K562 (cell line): ENCODE results near the gene PLXNA2. TPM values are rescaled to one million over a fixed set of nuclear protein-coding genes. Genes with fewer than 3 reads are reported as not detected.

Experiments used
- ARID2 ChIP-seq: fragments of 450-650 bp; IDR thresholded peaks from 2 replicates; pipeline ENCODE4 v1.6.1; 2017; ENCODE audit warnings: antibody characterized with exemption, mild to moderate bottlenecking
- CREBBP ChIP-seq: IDR thresholded peaks from one replicate; pipeline ENCODE4 v1.6.1; 2012; ENCODE audit warnings: low read depth, mild to moderate bottlenecking, control low read depth, inconsistent platforms, low read length
- ELF2 ChIP-seq: fragments of 250-450 bp; sonication (Bioruptor Pico); IDR thresholded peaks from 2 replicates; pipeline ENCODE4 v1.5.0; 2021; ENCODE audit warnings: mild to moderate bottlenecking
- ETV5 ChIP-seq: sonication (generic); formaldehyde crosslinking; IDR thresholded peaks from 2 replicates; pipeline ENCODE4 v1.4.0; 2020; ENCODE audit warnings: low read depth, mild to moderate bottlenecking, missing genetic modification reagents
- FOXA1 ChIP-seq: fragments of 450-650 bp; IDR thresholded peaks from 2 replicates; pipeline ENCODE4 v1.6.1; 2016; ENCODE audit warnings: mild to moderate bottlenecking, borderline replicate concordance
- HDGF ChIP-seq: fragments of 450-650 bp; IDR thresholded peaks from 2 replicates; pipeline ENCODE4 v1.6.1; 2016
- KHSRP ChIP-seq: fragments of 450-650 bp; IDR thresholded peaks from 2 replicates; pipeline ENCODE4 v1.6.1; 2017
- LCOR ChIP-seq: sonication (generic); formaldehyde crosslinking; IDR thresholded peaks from 2 replicates; pipeline ENCODE4 v1.8.0; 2022; ENCODE audit warnings: mild to moderate bottlenecking, missing genetic modification reagents
- MTA2 ChIP-seq: fragments of 450-650 bp; IDR thresholded peaks from 2 replicates; pipeline ENCODE4 v1.6.1; 2016; ENCODE audit warnings: low read depth
- NRF1 ChIP-seq, 2 experiments: fragments of 450-650 bp; IDR thresholded peaks in 1 of 2; conservative IDR thresholded peaks in 1 of 2; 2 replicates each; pipeline ENCODE4 v1.6.1; 2014; ENCODE audit warnings: mild to moderate bottlenecking in 2 of 2
- SIN3A ChIP-seq, 2 experiments: fragments of 150-350 bp in 1 of 2; IDR thresholded peaks; 2 replicates each; pipeline ENCODE4 v1.6.1; 2011 to 2016; ENCODE audit warnings: borderline replicate concordance in 2 of 2, low read depth in 2 of 2, low read length in 2 of 2, mild to moderate bottlenecking in 2 of 2, moderate library complexity in 2 of 2; ENCODE audit not compliant: control insufficient read depth in 1 of 2
- ZKSCAN8 ChIP-seq: fragments of 200-800 bp; sonication (Bioruptor generic); IDR thresholded peaks from 2 replicates; pipeline ENCODE4 v1.6.1; 2016; ENCODE audit warnings: missing genetic modification characterization, missing compliant biosample characterization
- ZNF282 ChIP-seq: sonication (generic); formaldehyde crosslinking; IDR thresholded peaks from 2 replicates; pipeline ENCODE4 v1.8.1; 2023; ENCODE audit warnings: missing genetic modification reagents
- ZNF316 ChIP-seq: fragments of 450-650 bp; IDR thresholded peaks from 2 replicates; pipeline ENCODE4 v1.6.1; 2016
- ZNF589 ChIP-seq: fragments of 200-800 bp; sonication (Bioruptor generic); IDR thresholded peaks from 2 replicates; pipeline ENCODE4 v1.6.1; 2016; ENCODE audit warnings: low read depth, missing genetic modification characterization, missing compliant biosample characterization
- ZNF717 ChIP-seq: fragments of 250-450 bp; sonication (Bioruptor Pico); IDR thresholded peaks from 2 replicates; pipeline ENCODE4 v1.5.0; 2021
- polyA plus RNA-seq, 8 experiments: library from polyadenylated mRNA; depleted of rRNA in 4 of 8; stranded (reverse) in 5 of 8; unstranded in 3 of 8; fragments of >200 nt; fragmentation: Nextera tagmentation in 2 of 8; fragmentation: Illumina TruSeq in 1 of 8; extraction: Ambion mirVana in 2 of 8; extraction: Trizol in 1 of 8; gene quantifications; 2 replicates each; pipeline versions ENCODE4 v1.2.1 to v1.2.3, GENCODE V29; 2011 to 2014; ENCODE audit warnings: inconsistent platforms in 1 of 8, missing spikeins in 1 of 8
- total RNA-seq, 7 experiments: library from RNA; depleted of rRNA in 6 of 7; stranded (reverse); fragments of >200 nt in 6 of 7; fragmentation: Illumina TruSeq in 2 of 7; extraction: Trizol in 2 of 7; gene quantifications; 2 replicates each; pipeline versions ENCODE4 v1.2.1 to v1.2.3, GENCODE V29; 2011 to 2021; ENCODE audit warnings: low replicate concordance in 1 of 7
- TF ChIP-seq, protein P1 (sequence below): IDR thresholded peaks from 2 replicates; pipeline ENCODE4 v1.6.1; 2012; ENCODE audit warnings: low read depth, low read length, improper control_type of control experiment, borderline replicate concordance
- TF ChIP-seq, protein P2 (sequence below): fragments of 450-650 bp; IDR thresholded peaks from 2 replicates; pipeline ENCODE4 v1.6.1; 2017; ENCODE audit warnings: antibody characterized with exemption
- TF ChIP-seq, protein P3 (sequence below): sonication (generic); formaldehyde crosslinking; IDR thresholded peaks from 2 replicates; pipeline ENCODE4 v1.8.0; 2023; ENCODE audit warnings: mild to moderate bottlenecking, missing genetic modification reagents
- TF ChIP-seq, protein P4 (sequence below): sonication (generic); formaldehyde crosslinking; IDR thresholded peaks from 2 replicates; pipeline ENCODE4 v1.8.0; 2023; ENCODE audit warnings: mild to moderate bottlenecking, missing genetic modification reagents

Gene PLXNA2
- total and polyA plus RNA-seq, 9 of the 15 experiments (the other 6 are each of a cell fraction or from before 2014, with no cell fraction given), result 0.01 to 1.3 (median 0.32) TPM

DNA sequence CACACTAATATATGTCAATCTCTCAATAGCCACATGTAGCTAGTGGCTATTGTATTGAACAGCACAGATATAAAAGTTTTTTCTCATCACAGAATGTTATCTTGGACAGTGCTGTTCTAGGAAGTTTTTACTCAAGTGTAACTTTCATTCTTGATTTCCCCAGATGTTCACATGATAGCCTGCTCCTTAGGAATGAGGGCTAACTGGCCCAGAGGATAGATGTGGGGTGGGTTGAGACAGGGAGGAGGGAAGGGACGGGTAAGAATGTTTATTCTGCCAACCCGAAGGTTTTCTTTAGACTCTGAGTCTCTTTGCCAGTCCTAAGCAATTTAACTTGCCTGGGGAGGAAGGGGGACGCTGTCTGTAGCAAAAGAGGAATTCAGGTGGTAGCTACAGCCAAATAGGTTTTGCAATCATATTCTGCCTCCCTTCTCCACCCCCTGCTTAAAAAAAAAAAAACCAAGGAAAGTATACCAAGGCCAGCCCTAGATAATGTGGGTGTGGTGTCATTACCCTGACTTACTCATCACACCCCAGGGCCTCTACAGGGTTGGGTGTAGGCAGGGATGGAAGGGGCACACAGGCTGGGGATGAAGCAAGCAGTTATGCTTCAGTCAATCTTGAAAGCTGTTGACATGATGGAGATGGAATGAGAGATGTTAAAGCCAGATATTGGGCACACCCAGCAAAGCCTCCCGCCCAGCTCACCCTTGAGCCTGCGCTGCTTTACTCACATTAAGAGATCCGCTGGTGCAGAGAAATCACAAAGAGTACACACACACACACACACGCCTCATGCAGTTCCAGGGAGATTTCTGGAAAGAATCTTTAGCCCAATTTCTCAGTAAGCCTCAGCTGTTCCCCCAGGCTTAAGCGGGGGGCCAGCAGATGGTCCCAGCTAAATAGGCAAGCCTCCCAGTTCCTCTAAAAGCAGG, 59.9 kb downstream of the PLXNA2 start (continued):
- TF ChIP-seq, protein P1, sequence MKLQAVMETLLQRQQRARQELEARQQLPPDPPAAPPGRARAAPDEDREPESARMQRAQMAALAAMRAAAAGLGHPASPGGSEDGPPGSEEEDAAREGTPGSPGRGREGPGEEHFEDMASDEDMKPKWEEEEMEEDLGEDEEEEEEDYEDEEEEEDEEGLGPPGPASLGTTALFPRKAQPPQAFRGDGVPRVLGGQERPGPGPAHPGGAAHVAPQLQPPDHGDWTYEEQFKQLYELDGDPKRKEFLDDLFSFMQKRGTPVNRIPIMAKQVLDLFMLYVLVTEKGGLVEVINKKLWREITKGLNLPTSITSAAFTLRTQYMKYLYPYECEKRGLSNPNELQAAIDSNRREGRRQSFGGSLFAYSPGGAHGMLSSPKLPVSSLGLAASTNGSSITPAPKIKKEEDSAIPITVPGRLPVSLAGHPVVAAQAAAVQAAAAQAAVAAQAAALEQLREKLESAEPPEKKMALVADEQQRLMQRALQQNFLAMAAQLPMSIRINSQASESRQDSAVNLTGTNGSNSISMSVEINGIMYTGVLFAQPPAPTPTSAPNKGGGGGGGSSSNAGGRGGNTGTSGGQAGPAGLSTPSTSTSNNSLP, result peak; percentile 88; the same call in 1 of the 2 replicates
- TF ChIP-seq ELF2 (no peak), ARID2 (no peak), MTA2 (peak; percentile 69), HDGF (0 out of 2 replicates have a peak, but pooled peaks have one; percentile 27), ZNF717 (CRISPR knock-in tag) (no peak), NRF1 (conservative IDR thresholded peaks at IDR 0.05 in 1 of 2, IDR thresholded peaks at IDR 0.05 in 1 of 2) (peak; percentile 77 to 80), FOXA1 (no peak), ZNF316 (no peak; the same call in 1 of the 2 replicates), SIN3A (IDR thresholded peaks at IDR 0.05; ENCODE audit: borderline replicate concordance in 2 of 2, control insufficient read depth in 1 of 2, low read depth in 2 of 2, low read length in 2 of 2) (no peak), CREBBP (no peak), KHSRP (no peak), ZKSCAN8 (CRISPR knock-in tag) (no peak), ZNF589 (CRISPR knock-in tag) (no peak), ZNF282 (CRISPR knock-in tag) (no peak), ETV5 (CRISPR knock-in tag) (no peak), LCOR (CRISPR knock-in tag) (0 out of 2 replicates have a peak, but pooled peaks have one; percentile 58)
- TF ChIP-seq, protein P2, sequence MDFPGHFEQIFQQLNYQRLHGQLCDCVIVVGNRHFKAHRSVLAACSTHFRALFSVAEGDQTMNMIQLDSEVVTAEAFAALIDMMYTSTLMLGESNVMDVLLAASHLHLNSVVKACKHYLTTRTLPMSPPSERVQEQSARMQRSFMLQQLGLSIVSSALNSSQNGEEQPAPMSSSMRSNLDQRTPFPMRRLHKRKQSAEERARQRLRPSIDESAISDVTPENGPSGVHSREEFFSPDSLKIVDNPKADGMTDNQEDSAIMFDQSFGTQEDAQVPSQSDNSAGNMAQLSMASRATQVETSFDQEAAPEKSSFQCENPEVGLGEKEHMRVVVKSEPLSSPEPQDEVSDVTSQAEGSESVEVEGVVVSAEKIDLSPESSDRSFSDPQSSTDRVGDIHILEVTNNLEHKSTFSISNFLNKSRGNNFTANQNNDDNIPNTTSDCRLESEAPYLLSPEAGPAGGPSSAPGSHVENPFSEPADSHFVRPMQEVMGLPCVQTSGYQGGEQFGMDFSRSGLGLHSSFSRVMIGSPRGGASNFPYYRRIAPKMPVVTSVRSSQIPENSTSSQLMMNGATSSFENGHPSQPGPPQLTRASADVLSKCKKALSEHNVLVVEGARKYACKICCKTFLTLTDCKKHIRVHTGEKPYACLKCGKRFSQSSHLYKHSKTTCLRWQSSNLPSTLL, result no peak
- TF ChIP-seq, protein P3, sequence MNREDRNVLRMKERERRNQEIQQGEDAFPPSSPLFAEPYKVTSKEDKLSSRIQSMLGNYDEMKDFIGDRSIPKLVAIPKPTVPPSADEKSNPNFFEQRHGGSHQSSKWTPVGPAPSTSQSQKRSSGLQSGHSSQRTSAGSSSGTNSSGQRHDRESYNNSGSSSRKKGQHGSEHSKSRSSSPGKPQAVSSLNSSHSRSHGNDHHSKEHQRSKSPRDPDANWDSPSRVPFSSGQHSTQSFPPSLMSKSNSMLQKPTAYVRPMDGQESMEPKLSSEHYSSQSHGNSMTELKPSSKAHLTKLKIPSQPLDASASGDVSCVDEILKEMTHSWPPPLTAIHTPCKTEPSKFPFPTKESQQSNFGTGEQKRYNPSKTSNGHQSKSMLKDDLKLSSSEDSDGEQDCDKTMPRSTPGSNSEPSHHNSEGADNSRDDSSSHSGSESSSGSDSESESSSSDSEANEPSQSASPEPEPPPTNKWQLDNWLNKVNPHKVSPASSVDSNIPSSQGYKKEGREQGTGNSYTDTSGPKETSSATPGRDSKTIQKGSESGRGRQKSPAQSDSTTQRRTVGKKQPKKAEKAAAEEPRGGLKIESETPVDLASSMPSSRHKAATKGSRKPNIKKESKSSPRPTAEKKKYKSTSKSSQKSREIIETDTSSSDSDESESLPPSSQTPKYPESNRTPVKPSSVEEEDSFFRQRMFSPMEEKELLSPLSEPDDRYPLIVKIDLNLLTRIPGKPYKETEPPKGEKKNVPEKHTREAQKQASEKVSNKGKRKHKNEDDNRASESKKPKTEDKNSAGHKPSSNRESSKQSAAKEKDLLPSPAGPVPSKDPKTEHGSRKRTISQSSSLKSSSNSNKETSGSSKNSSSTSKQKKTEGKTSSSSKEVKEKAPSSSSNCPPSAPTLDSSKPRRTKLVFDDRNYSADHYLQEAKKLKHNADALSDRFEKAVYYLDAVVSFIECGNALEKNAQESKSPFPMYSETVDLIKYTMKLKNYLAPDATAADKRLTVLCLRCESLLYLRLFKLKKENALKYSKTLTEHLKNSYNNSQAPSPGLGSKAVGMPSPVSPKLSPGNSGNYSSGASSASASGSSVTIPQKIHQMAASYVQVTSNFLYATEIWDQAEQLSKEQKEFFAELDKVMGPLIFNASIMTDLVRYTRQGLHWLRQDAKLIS, result no peak
- TF ChIP-seq, protein P4, sequence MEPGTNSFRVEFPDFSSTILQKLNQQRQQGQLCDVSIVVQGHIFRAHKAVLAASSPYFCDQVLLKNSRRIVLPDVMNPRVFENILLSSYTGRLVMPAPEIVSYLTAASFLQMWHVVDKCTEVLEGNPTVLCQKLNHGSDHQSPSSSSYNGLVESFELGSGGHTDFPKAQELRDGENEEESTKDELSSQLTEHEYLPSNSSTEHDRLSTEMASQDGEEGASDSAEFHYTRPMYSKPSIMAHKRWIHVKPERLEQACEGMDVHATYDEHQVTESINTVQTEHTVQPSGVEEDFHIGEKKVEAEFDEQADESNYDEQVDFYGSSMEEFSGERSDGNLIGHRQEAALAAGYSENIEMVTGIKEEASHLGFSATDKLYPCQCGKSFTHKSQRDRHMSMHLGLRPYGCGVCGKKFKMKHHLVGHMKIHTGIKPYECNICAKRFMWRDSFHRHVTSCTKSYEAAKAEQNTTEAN (CRISPR knock-in tag), result no peak
